Esophagus squamous epithelium (tissue), 5 donors: Measurements from ENCODE around the gene BBS7. TPM values are rescaled to one million over a fixed set of nuclear protein-coding genes. Genes with fewer than 3 reads are reported as not detected.

ENCODE experiments used
- DNase-seq: peaks from one replicate; lab custom pipeline; 2025; lab: John Stamatoyannopoulos, UW
- H3K27ac ChIP-seq, 4 donors: fragments of 200-600 bp; sonication (generic); one replicate each; pipeline ENCODE4 v1.5.1; 2016 to 2019; ENCODE audit warnings: mild to moderate bottlenecking in 1 of 4
- H3K27me3 ChIP-seq, 4 donors: fragments of 200-600 bp; sonication (generic); 1 replicate in 3 of 4; 2 replicates in 1 of 4; pipeline versions ENCODE4 v1.5.1 to v1.6.0; 2017 to 2021; ENCODE audit warnings: antibody characterized with exemption in 1 of 4
- H3K36me3 ChIP-seq, 3 donors: fragments of 200-600 bp; sonication (generic); one replicate each; pipeline ENCODE4 v1.5.1; 2016 to 2019
- H3K4me1 ChIP-seq, 3 donors: fragments of 200-600 bp; sonication (generic); one replicate each; pipeline ENCODE4 v1.5.1; 2017 to 2019
- H3K4me3 ChIP-seq, 4 donors: fragments of 200-600 bp; sonication (generic); 1 replicate in 3 of 4; 2 replicates in 1 of 4; pipeline ENCODE4 v1.5.1; 2016 to 2019; ENCODE audit warnings: mild to moderate bottlenecking in 2 of 4, moderate library complexity in 1 of 4
- H3K9me3 ChIP-seq, 3 donors: fragments of 200-600 bp; sonication (generic); one replicate each; pipeline ENCODE4 v1.5.1; 2016 to 2019
- CTCF ChIP-seq, 6 experiments: fragments of 450-650 bp in 4 of 6; fragments of 200-600 bp in 2 of 6; sonication (generic) in 2 of 6; IDR thresholded peaks; one replicate each; pipeline ENCODE4 v1.5.1; 2016 to 2019; ENCODE audit warnings: antibody characterized with exemption in 6 of 6, mild to moderate bottlenecking in 4 of 6, moderate library complexity in 4 of 6
- POLR2A ChIP-seq, 4 donors: fragments of 450-650 bp; IDR thresholded peaks; one replicate each; pipeline ENCODE4 v1.6.1; 2017; ENCODE audit warnings: antibody characterized with exemption in 4 of 4, mild to moderate bottlenecking in 4 of 4, moderate library complexity in 3 of 4
- WGBS, 2 donors: methylation state at CpG; one replicate each; pipeline ENCODE4 v1.1.5; 2018; 5-methylcytosine and 5-hydroxymethylcytosine counted together
- intact Hi-C: fragments of 100-400 bp; cut with DNase I; formaldehyde crosslinking; loops from one replicate; pipeline ENCODE4 v1.15.0; 2022
- total RNA-seq, 4 donors: library from RNA; depleted of rRNA; stranded (reverse); fragments of >200 nt; gene quantifications; one replicate each; pipeline ENCODE4 v1.1.0, GENCODE V29; 2016
- donor health status: DM: yes; HTN: yes; CAD: no.

BBS7 gene
- total RNA-seq, 4 donors from 2014 or later: 10.5 to 16.6 (median 11.8) TPM

DNA sequence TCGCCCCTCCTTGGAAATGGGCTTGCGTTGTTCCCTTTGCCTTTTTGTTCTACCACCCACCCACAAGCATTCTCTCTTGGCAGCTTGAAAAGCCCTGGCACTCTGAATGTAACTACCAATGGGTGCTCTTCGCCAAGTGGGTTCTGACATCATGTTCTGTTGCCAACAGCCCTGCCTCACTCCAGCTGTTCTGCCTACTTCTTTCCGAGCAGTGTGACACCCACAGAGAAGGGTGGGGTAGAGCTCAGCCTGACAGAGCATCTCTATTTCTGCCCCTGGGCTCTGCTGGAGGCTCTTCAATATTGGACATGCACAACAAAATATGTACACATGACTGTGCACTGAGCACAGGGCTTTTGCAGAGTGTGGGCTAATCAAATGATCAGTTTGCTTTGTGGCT lies 84.8 kb downstream of the BBS7 start:
- intact Hi-C loops: no loop called here
- H3K9me3 ChIP-seq: peaks cover 0 to 2% (median 0%) of the 10 kb centered on the region in 3 donors
- H3K27ac ChIP-seq: no peak overlapping the region
- no peaks in the 10 kb centered on the region for H3K36me3 ChIP-seq
- WGBS, 2 donors: 50 to 58% methylated on average over 4 of the region's 4 CpGs
- TF ChIP-seq POLR2A (IDR thresholded peaks at IDR 0.05): no peak
- TF ChIP-seq CTCF (IDR thresholded peaks at IDR 0.05): no peak
- DNase-seq: no peak
- no peaks in the 10 kb centered on the region for H3K4me1 ChIP-seq
- H3K27me3 ChIP-seq: peaks cover 0 to 16% (median 0%) of the 10 kb centered on the region in 4 donors
- H3K4me3 ChIP-seq: no peak overlapping the region

DNA sequence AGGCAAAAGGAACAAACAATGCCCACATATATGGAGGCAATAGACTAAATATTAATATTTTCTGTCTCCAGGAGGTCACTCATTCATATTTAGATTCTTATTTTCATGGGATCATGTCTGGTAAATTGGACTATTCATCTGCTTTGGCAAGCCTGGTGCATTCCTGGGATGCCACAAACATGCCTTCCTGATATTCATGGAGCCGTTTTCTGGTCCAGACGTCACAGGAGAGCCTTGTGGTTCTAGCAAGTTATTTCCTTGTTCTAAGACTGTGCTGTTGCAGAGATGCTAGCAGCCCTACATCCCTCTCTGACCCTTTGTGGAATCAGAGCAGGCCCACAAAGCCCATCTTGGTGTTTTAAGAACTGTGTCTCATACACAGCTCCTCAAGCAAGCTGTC lies 85.3 kb downstream of the BBS7 start:
- no peak overlapping the region for H3K4me3 ChIP-seq
- H3K36me3 ChIP-seq: no peaks in the 10 kb centered on the region
- H3K27me3 ChIP-seq: peaks cover 0 to 16% (median 0%) of the 10 kb centered on the region in 4 donors
- H3K27ac ChIP-seq: no peak overlapping the region
- intact Hi-C loops: no loop called here
- 31 to 45% methylated on average over 2 of the region's 2 CpGs for WGBS, 2 donors
- no peak for DNase-seq
- TF ChIP-seq POLR2A (IDR thresholded peaks at IDR 0.05): no peak
- TF ChIP-seq CTCF (IDR thresholded peaks at IDR 0.05): no peak
- H3K9me3 ChIP-seq: peaks cover 0 to 2% (median 0%) of the 10 kb centered on the region in 3 donors
- H3K4me1 ChIP-seq: no peaks in the 10 kb centered on the region

DNA sequence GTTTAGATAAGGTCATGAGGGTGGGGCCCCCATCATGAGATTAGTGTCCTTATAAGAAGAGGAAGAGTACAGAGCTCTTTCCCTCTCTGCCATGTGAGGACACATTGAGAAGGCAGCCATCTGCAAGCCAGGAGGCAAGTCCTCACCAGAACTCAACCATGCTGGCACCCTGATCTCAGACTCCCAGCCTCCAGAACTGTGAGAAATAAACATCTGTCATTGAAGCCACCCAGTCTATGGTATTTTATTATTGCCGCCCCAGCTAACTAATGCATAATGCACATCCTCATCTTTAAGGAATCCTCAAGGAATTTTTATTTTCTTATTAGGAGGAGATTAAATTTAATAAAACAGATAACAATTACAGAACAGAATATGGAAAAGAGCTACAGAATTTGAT lies 85.9 kb downstream of the BBS7 start:
- H3K9me3 ChIP-seq: peaks cover 0 to 2% (median 0%) of the 10 kb centered on the region in 3 donors
- no peak overlapping the region for H3K4me3 ChIP-seq
- WGBS, 2 donors: 40 to 73% methylated on average over 1 of the region's 1 CpG
- no peak overlapping the region for H3K27ac ChIP-seq
- no peaks in the 10 kb centered on the region for H3K4me1 ChIP-seq
- H3K27me3 ChIP-seq: peaks cover 0 to 20% (median 0%) of the 10 kb centered on the region in 4 donors
- DNase-seq: no peak
- no peaks in the 10 kb centered on the region for H3K36me3 ChIP-seq
- intact Hi-C loops: no loop called here
- TF ChIP-seq POLR2A (IDR thresholded peaks at IDR 0.05): no peak
- TF ChIP-seq CTCF (IDR thresholded peaks at IDR 0.05): no peak

GRCh38 chr4:121783210-121783609 lies 87.1 kb downstream of the BBS7 start:
- DNase-seq: no peak
- H3K27me3 ChIP-seq: peaks cover 0 to 22% (median 0%) of the 10 kb centered on the region in 4 donors
- no peak overlapping the region for H3K4me3 ChIP-seq
- no peaks in the 10 kb centered on the region for H3K36me3 ChIP-seq
- intact Hi-C loops: no loop called here
- 71 to 73% methylated on average over 1 of the region's 1 CpG for WGBS, 2 donors
- no peaks in the 10 kb centered on the region for H3K4me1 ChIP-seq
- no peak for TF ChIP-seq POLR2A (IDR thresholded peaks at IDR 0.05)
- no peak for TF ChIP-seq CTCF (IDR thresholded peaks at IDR 0.05)
- peaks cover 0 to 2% (median 0%) of the 10 kb centered on the region in 3 donors for H3K9me3 ChIP-seq
- H3K27ac ChIP-seq: no peak overlapping the region

DNA sequence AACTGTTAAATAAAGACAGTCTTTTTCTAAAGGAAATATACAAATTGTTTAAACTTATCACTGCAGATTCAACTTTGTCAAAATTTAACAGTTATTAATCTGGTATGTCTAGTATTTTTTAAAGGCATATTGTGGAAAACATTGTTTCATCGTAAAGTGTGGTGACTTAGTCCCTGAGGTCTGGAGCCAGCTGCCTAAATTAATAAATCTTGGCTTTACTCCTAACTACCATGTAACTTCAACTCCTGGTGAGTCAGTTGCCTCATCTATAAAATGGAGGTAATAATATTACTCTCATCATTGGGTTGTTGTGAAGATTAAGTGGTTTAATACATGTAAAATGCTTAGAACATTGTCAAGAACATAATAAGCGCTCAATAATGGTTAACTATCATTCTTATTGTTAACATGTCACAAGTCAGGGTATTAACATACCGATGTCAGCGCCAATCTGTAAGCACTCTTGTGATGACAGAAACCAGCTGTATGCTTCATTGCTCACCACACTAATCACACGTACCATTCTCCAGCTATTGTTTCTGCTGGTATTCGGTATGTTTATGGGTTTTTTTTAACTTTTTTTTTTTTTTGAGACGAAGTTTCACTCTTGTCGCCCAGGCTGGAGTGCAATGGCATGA lies 91.2 kb downstream of the BBS7 start:
- Histone ChIP-seq H3K4me1 (no peaks in the 10 kb centered on the region), H3K9me3 (no peaks in the 10 kb centered on the region), H3K27ac (no peak overlapping the region), H3K27me3 (peaks cover 0 to 15% (median 0%) of the 10 kb centered on the region in 4 donors), H3K36me3 (no peaks in the 10 kb centered on the region), H3K4me3 (no peak overlapping the region)
- TF ChIP-seq CTCF (IDR thresholded peaks at IDR 0.05) (no peak), POLR2A (IDR thresholded peaks at IDR 0.05) (no peak)
- no peak for DNase-seq
- WGBS, 2 donors: 64 to 67% methylated on average over 8 of the region's 8 CpGs
- intact Hi-C loops: no loop called here
